HAP-1 (cell line): Measurements from ENCODE around the gene DRC7.

Experiments
- DNase-seq, 2 experiments: peaks; one replicate each; pipeline ENCODE4 v3.0.0-alpha.2; 2016 to 2020; ENCODE audit warnings: low spot score in 2 of 2
- H3K27me3 ChIP-seq: fragments of 250-450 bp; sonication (Bioruptor Pico); 2 replicates; pipeline ENCODE4 v1.5.1; 2020; ENCODE audit warnings: low read depth, mild to moderate bottlenecking, moderate library complexity
- H3K36me3 ChIP-seq: fragments of 250-450 bp; sonication (Bioruptor Pico); replicated peaks from 2 replicates; pipeline ENCODE4 v1.5.1; 2020; ENCODE audit warnings: mild to moderate bottlenecking
- H3K4me1 ChIP-seq: fragments of 250-450 bp; sonication (Bioruptor Pico); 2 replicates; pipeline ENCODE4 v1.5.1; 2020; ENCODE audit warnings: mild to moderate bottlenecking
- H3K4me3 ChIP-seq: fragments of 250-450 bp; sonication (Bioruptor Pico); 2 replicates; pipeline ENCODE4 v1.5.1; 2020; ENCODE audit warnings: mild to moderate bottlenecking, moderate library complexity
- H3K9me3 ChIP-seq: fragments of 250-450 bp; sonication (Bioruptor Pico); 2 replicates; pipeline ENCODE4 v1.5.1; 2020; ENCODE audit warnings: mild to moderate bottlenecking, moderate library complexity
- in situ Hi-C: fragments of 300-500 bp; cut with MboI; formaldehyde crosslinking; loops from 3 replicates; pipeline ENCODE4 v1.14.3; 2020; ENCODE audit warnings: low sequenced_read_pairs, inconsistent platforms, mixed read lengths

Gene DRC7

GRCh38 chr16:57759131-57759530, 64.5 kb downstream of the DRC7 start:
- Histone ChIP-seq H3K4me3 (no peak overlapping the region), H3K36me3 (peaks cover 15% of the 10 kb centered on the region), H3K4me1 (no peaks in the 10 kb centered on the region), H3K9me3 (no peaks in the 10 kb centered on the region), H3K27me3 (no peaks in the 10 kb centered on the region)
- no peak for DNase-seq
- in situ Hi-C loops, result no loop called here

GRCh38 chr16:57759541-57760356, 65.1 kb downstream of the DRC7 start:
- Histone ChIP-seq H3K4me1 (no peaks in the 10 kb centered on the region), H3K9me3 (no peaks in the 10 kb centered on the region), H3K27me3 (no peaks in the 10 kb centered on the region), H3K4me3 (no peak overlapping the region), H3K36me3 (peaks cover 15% of the 10 kb centered on the region)
- in situ Hi-C loops, result no loop called here
- no peak for DNase-seq

DNA sequence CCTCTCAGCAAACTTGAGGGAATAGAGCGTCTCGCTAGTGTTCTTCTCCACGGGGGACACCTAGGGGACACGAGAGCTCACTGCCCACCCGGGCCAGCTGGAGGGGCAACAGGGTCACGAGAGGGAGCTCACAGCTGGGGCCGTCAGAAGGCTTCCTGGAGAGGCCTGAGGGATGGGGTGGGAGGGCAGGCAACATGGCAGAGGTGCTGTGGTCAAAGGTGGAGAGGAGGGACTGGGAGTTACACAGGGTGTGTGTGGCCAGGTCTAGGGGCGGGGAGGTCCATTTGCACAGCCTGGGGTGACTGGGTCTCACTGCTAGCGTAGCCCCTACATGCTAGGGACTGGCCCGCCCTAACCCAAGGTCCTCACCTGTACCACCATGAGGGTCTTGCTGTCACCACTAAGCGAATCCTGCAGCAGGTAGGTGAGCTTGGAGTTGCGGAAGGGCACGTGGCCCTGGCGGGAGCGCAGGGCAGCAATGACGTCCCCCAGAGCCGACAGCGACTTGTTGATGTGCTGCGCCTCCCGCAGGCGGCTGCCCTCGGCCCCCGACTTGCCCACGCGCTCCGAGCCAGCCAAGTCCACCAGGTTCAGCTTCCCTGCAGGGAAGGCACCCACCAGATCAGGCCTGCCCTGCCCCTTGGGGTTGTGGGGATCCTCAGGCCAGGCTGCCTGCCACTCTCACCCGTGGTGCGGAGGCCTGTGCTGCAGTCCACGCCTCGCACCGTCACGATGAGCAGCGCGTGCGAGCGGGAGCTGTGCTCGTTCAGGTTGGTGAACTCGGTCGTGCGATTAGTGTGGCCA, 66.0 kb downstream of the DRC7 start:
- H3K9me3 ChIP-seq, result no peaks in the 10 kb centered on the region
- no peak overlapping the region for H3K4me3 ChIP-seq
- in situ Hi-C loops, result no loop called here
- no peaks in the 10 kb centered on the region for H3K27me3 ChIP-seq
- no peak for DNase-seq
- H3K4me1 ChIP-seq, result no peaks in the 10 kb centered on the region
- H3K36me3 ChIP-seq, result peaks cover 15% of the 10 kb centered on the region

DNA sequence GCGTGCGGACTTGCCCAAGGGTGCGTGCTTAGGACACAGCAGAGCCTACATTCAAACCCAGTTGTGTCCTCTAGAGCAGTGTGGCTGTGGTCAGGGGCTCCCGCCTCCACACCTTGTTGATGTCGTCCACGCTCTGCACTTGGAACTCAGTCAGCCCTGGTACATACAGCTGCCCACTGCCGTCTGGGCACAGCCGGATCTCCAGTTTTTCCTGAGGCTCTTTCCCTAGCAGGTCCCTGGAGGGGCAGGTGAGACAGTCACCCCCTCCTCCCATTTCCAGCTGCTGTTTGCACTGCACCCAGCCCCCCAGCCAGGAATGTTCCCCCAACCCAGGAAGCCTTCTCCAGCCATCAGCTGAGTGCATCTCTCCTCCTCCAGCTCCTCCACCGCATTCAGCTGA, 66.7 kb downstream of the DRC7 start:
- H3K4me1 ChIP-seq, result no peaks in the 10 kb centered on the region
- H3K4me3 ChIP-seq, result no peak overlapping the region
- no peaks in the 10 kb centered on the region for H3K9me3 ChIP-seq
- peaks cover 15% of the 10 kb centered on the region for H3K36me3 ChIP-seq
- no peaks in the 10 kb centered on the region for H3K27me3 ChIP-seq
- in situ Hi-C loops, result no loop called here
- no peak for DNase-seq

GRCh38 chr16:57761957-57762356, 67.4 kb downstream of the DRC7 start:
- Histone ChIP-seq H3K9me3 (no peaks in the 10 kb centered on the region), H3K36me3 (peaks cover 15% of the 10 kb centered on the region), H3K27me3 (no peaks in the 10 kb centered on the region), H3K4me1 (no peaks in the 10 kb centered on the region), H3K4me3 (no peak overlapping the region)
- DNase-seq, result no peak
- in situ Hi-C loops, result no loop called here

DNA sequence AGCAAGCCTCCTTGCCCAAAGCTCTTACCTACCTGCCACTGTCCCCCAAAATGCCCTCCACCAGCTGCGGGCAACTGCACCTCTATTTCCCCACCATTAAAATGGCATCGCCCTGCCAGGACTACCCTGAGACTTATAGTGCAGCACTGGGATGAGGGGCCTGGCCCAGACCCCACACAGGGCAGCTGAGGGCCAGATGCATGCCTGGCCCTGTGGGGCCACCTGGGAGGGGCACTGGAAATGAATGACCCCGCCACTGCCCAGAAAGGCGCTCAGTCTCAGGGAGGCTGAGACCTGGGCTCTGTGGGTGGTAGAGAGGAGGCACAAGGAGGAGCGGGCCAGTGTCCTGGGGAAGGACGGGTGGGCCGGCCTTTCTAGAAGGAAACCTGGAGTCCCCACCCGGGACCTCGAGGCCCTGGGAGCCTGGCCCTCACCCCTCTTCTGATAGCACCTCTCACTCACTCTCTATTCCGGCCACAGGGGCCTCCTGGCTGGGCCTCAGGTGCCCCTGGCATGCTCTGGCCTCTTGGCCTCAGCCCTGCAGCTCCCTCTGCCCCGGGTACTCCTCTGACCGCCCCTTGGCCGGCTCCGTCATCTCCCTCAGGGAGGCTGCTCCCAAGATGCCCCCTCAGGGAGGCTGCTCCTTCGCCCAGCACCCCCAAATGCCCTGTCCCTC, 67.9 kb downstream of the DRC7 start:
- no peaks in the 10 kb centered on the region for H3K9me3 ChIP-seq
- H3K27me3 ChIP-seq, result no peaks in the 10 kb centered on the region
- DNase-seq, result no peak
- H3K4me3 ChIP-seq, result no peak overlapping the region
- peaks cover 13% of the 10 kb centered on the region for H3K36me3 ChIP-seq
- in situ Hi-C loops, result no loop called here
- no peaks in the 10 kb centered on the region for H3K4me1 ChIP-seq

DNA sequence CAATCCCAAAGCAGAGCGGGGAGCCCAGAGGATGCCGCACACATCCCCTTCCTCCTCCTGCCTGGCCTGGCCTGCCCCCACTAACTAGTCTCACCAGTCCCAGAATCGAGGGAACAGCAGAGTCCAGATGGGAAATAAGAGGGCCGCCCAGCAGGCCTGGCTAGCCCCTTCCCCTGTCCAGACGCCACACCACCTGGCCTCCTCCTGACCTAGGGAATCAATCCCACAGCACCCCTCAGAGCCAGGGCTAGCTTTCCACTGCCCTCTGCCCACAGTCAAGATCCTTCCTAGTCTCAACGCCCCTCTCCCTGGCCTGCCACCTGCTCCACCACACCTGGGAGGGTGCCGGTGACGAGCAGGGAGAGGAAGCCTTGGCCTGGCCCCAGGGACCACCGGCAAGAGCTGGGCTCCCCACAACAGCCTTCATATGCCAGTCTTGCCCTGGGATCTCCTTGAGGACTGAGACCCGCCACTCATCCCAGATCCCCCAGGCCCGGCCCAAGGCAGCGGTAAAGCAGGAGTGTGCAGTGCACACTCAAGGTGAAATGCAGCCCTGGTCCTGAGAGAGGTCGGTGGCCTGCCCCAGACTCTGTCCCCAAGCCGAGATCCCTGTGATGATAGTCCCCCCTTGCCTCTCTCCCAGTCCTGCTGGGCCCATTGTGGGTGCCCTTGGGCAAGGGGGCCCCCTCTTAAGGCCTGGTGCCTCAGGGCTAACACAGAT, 68.8 kb downstream of the DRC7 start:
- Histone ChIP-seq H3K36me3 (0 out of 2 replicates have a peak, but pooled peaks cover 9% of the 10 kb centered on the region), H3K27me3 (no peaks in the 10 kb centered on the region), H3K4me1 (no peaks in the 10 kb centered on the region), H3K9me3 (no peaks in the 10 kb centered on the region), H3K4me3 (no peak overlapping the region)
- DNase-seq, result no peak
- in situ Hi-C loops, result no loop called here

GRCh38 chr16:57764006-57764340, 69.4 kb downstream of the DRC7 start:
- Histone ChIP-seq H3K4me1 (no peaks in the 10 kb centered on the region), H3K4me3 (no peak overlapping the region), H3K27me3 (no peaks in the 10 kb centered on the region), H3K9me3 (no peaks in the 10 kb centered on the region), H3K36me3 (0 out of 2 replicates have a peak, but pooled peaks cover 5% of the 10 kb centered on the region)
- DNase-seq, result no peak
- in situ Hi-C loops, result no loop called here

- no peaks in the 10 kb centered on the region for H3K36me3 ChIP-seq
- H3K9me3 ChIP-seq, result no peaks in the 10 kb centered on the region
- in situ Hi-C loops, result no loop called here
- no peaks in the 10 kb centered on the region for H3K4me1 ChIP-seq
- no peak overlapping the region for H3K4me3 ChIP-seq
- H3K27me3 ChIP-seq, result no peaks in the 10 kb centered on the region
- DNase-seq, result peak; percentile 24 to 84
Measured at GRCh38 chr16:57764341-57765159, 69.9 kb downstream of the DRC7 start.

DNA sequence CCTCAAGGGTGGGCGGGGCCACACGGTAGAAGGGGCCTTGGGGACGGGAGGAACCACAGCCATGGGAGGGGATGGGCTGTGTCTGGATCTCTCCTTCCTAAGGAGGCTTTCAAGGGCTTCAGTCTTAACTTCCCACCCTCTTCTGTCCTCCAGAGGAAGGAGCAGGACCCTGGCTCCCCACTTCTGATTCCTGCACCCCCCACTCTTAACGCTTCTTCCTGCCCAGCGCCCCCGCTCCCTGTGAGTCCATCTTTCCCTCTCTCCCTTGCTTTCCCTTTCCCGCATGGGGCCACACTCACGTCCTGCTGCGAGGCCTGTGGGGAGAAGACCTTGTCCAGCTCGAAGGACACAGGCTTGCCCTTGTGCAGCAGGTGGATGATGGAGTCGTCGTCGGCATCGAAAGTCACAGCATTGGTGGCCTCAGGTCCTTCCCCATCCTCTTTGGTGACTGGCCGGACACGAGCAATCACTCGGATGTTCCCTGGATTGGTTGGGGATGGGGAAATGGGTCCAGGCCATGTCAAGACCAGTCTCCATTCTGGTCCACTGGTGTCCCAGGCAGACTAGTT, 70.6 kb downstream of the DRC7 start:
- in situ Hi-C loops, result no loop called here

GRCh38 chr16:57766714-57767348, 72.2 kb downstream of the DRC7 start:
- Histone ChIP-seq H3K36me3 (no peaks in the 10 kb centered on the region), H3K27me3 (no peaks in the 10 kb centered on the region), H3K4me3 (no peak overlapping the region), H3K4me1 (no peaks in the 10 kb centered on the region), H3K9me3 (no peaks in the 10 kb centered on the region)
- in situ Hi-C loops, result no loop called here
- DNase-seq, result no peak

More for the DNA sequence above, 70.6 kb downstream of the DRC7 start:
- Histone ChIP-seq H3K36me3 (no peaks in the 10 kb centered on the region), H3K27me3 (no peaks in the 10 kb centered on the region), H3K4me1 (no peaks in the 10 kb centered on the region), H3K4me3 (no peak overlapping the region), H3K9me3 (no peaks in the 10 kb centered on the region)
- DNase-seq, result no peak

GRCh38 chr16:57769541-57770145, 75.0 kb downstream of the DRC7 start:
- Histone ChIP-seq H3K9me3 (no peaks in the 10 kb centered on the region), H3K4me3 (no peak overlapping the region), H3K27me3 (no peaks in the 10 kb centered on the region), H3K36me3 (no peaks in the 10 kb centered on the region), H3K4me1 (no peaks in the 10 kb centered on the region)
- in situ Hi-C loops, result no loop called here
- DNase-seq, result no peak
